Measurements from ENCODE around the gene KRTAP3-3. TPM values are rescaled to one million over a fixed set of nuclear protein-coding genes. Genes with fewer than 3 reads are reported as not detected.

Gene KRTAP3-3
- total and polyA plus RNA-seq, 2 experiments from 2014 or later: not detected

GRCh38 chr17:40980596-40980995 is 13.4 kb downstream of the KRTAP3-3 start:
- Histone ChIP-seq H3K79me2 (replicated peaks; ENCODE audit: insufficient read depth) (no peaks in the 10 kb centered on the region), H3K27me3 (ENCODE audit: insufficient read depth) (no peaks in the 10 kb centered on the region), H3K4me3 (no peak overlapping the region), H3K36me3 (ENCODE audit: insufficient read depth) (no peaks in the 10 kb centered on the region), H3F3A (replicated peaks; ENCODE audit: low read depth) (no peaks in the 10 kb centered on the region), H4K20me1 (replicated peaks; ENCODE audit: insufficient read depth) (no peaks in the 10 kb centered on the region), H3K27ac (ENCODE audit: low read depth) (no peak overlapping the region), H2AFZ (peak overlapping the region; percentile 84), H3K4me2 (no peak overlapping the region), H3K4me1 (ENCODE audit: insufficient read depth) (0 out of 2 replicates have a peak, but pooled peaks cover 3% of the 10 kb centered on the region), H3K9me2 (ENCODE audit: insufficient read depth) (0 out of 2 replicates have a peak, but pooled peaks cover 3% of the 10 kb centered on the region)
- H3K4me1 Mint-ChIP-seq: peaks cover 11% of the 10 kb centered on the region; the same call in 2 of the 3 replicates
- ATAC-seq (no peak), DNase-seq (ENCODE audit: low spot score) (no peak)
- no peak overlapping the region for H3K27ac Mint-ChIP-seq
- H3K36me3 Mint-ChIP-seq (ENCODE audit: low read depth): no peaks in the 10 kb centered on the region
- no peak overlapping the region for H3K4me3 Mint-ChIP-seq
- TF ChIP-seq CREB1 (CRISPR knock-in tag; IDR thresholded peaks at IDR 0.05; ENCODE audit: low read depth) (no peak), ZNF114 (CRISPR knock-in tag; IDR thresholded peaks at IDR 0.05) (no peak), EZH2phosphoT487 (IDR thresholded peaks at IDR 0.05; ENCODE audit: unreplicated experiment) (no peak), POLR2AphosphoS5 (IDR thresholded peaks at IDR 0.05; ENCODE audit: low read depth) (no peak), EZH2 (IDR thresholded peaks at IDR 0.05; ENCODE audit: low read depth, unreplicated experiment) (no peak), ETS1 (IDR thresholded peaks at IDR 0.05) (no peak), STAT1 (IDR thresholded peaks at IDR 0.05; ENCODE audit: unreplicated experiment) (no peak), ZNF331 (CRISPR knock-in tag; IDR thresholded peaks at IDR 0.05; ENCODE audit: low read depth) (no peak), ZNF462 (CRISPR knock-in tag; IDR thresholded peaks at IDR 0.05) (no peak)
- no peaks in the 10 kb centered on the region for H3K9me3 Mint-ChIP-seq
- H3K27me3 Mint-ChIP-seq (ENCODE audit: insufficient read depth, low read depth, poor library complexity): peaks cover 6% of the 10 kb centered on the region
